GM21723 (cell line): Measurements from ENCODE around the gene SHC2.

Experiments
- ATAC-seq: cut with Tn5 transposase; IDR thresholded peaks from one replicate; pipeline ENCODE4 v1.9.1; 2021; ENCODE audit warnings: mild to moderate bottlenecking, moderate library complexity; ENCODE audit not compliant: unreplicated experiment

Gene SHC2

GRCh38 chr19:472005-472858 is 11.4 kb upstream of the SHC2 start:
- ATAC-seq, result no peak

GRCh38 chr19:470701-471100 is 9.9 kb upstream of the SHC2 start:
- no peak for ATAC-seq

GRCh38 chr19:469833-470232 is 9.0 kb upstream of the SHC2 start:
- no peak for ATAC-seq

GRCh38 chr19:468587-469256 is 7.9 kb upstream of the SHC2 start:
- no peak for ATAC-seq

GRCh38 chr19:467554-467953 is 6.7 kb upstream of the SHC2 start:
- no peak for ATAC-seq

- no peak for ATAC-seq
Observed at GRCh38 chr19:465056-465816, 4.4 kb upstream of the SHC2 start.

GRCh38 chr19:464208-464545 is 3.3 kb upstream of the SHC2 start:
- ATAC-seq, result no peak

- ATAC-seq, result no peak
Observed at GRCh38 chr19:463483-464207, 2.8 kb upstream of the SHC2 start.

GRCh38 chr19:461721-462551 is 1.1 kb upstream of the SHC2 start:
- ATAC-seq, result no peak

GRCh38 chr19:459724-460511 is 915 bp downstream of the SHC2 start:
- ATAC-seq, result no peak

GRCh38 chr19:458091-459042 is 2.5 kb downstream of the SHC2 start:
- no peak for ATAC-seq

GRCh38 chr19:457636-458035 is 3.2 kb downstream of the SHC2 start:
- ATAC-seq, result no peak

- no peak for ATAC-seq
Observed at GRCh38 chr19:456547-457110, 4.2 kb downstream of the SHC2 start.

- no peak for ATAC-seq
Observed at GRCh38 chr19:455851-456546, 4.8 kb downstream of the SHC2 start.

GRCh38 chr19:455031-455705 is 5.7 kb downstream of the SHC2 start:
- no peak for ATAC-seq

GRCh38 chr19:453606-454005 is 7.2 kb downstream of the SHC2 start:
- no peak for ATAC-seq

- no peak for ATAC-seq
Observed at GRCh38 chr19:452829-453228, 8.0 kb downstream of the SHC2 start.
